Measurements from ENCODE around the gene PTGES3L.
"Not testable (repeated sequence)": the region's sequence is repeated elsewhere in the genome, so short reads cannot be mapped to it uniquely, and the experiment has no call there.

PTGES3L gene

GRCh38 chr17:42982266-42982665 lies 2.4 kb upstream of the PTGES3L start:
- no peak for DNase-seq

GRCh38 chr17:42980766-42981397 lies 1.0 kb upstream of the PTGES3L start:
- DNase-seq = peak in 43 of 58 donors; percentile 7 to 61 (median 28)

GRCh38 chr17:42980274-42980765 lies 440 bp upstream of the PTGES3L start, which contains the start of gene RUNDC1:
Gene RUNDC1, plus strand, starts transcription at chr17:42980565. Its CDS starts 12 bp downstream, at chr17:42980577.
- peak in 57 of 58 donors; percentile 15 to 92 (median 76) for DNase-seq

- not testable (repeated sequence) for DNase-seq
These were observed 4.2 kb downstream of the PTGES3L start for GRCh38 chr17:42975701-42976100.

GRCh38 chr17:42975265-42975664 lies 4.6 kb downstream of the PTGES3L start:
- no peak for DNase-seq

- DNase-seq = not testable (repeated sequence)
These were observed 6.6 kb downstream of the PTGES3L start for GRCh38 chr17:42973323-42973722.

- no peak for DNase-seq
These were observed 8.3 kb downstream of the PTGES3L start for GRCh38 chr17:42971589-42971988.

GRCh38 chr17:42969001-42969581 lies 10.8 kb downstream of the PTGES3L start:
- peak in 3 of 58 donors; percentile 2 to 9 (median 5) for DNase-seq

- DNase-seq = no peak
These were observed 12.0 kb downstream of the PTGES3L start for GRCh38 chr17:42967925-42968324.

- DNase-seq = peak; percentile 24 to 91 (median 82)
These were observed 15.5 kb downstream of the PTGES3L start, which contains the start of gene AARSD1 for GRCh38 chr17:42964161-42964932. Gene AARSD1, minus strand, starts transcription at chr17:42964454. Its CDS starts 14 bp downstream, at chr17:42964440.

GRCh38 chr17:42953669-42954068 lies 26.2 kb downstream of the PTGES3L start:
- no peak for DNase-seq

GRCh38 chr17:42950044-42950783 lies 29.7 kb downstream of the PTGES3L start:
- DNase-seq = no peak

- DNase-seq = no peak
These were observed 33.1 kb downstream of the PTGES3L start for GRCh38 chr17:42946812-42947211.

GRCh38 chr17:42944211-42944610 lies 35.7 kb downstream of the PTGES3L start:
- DNase-seq = no peak

GRCh38 chr17:42937712-42938596 lies 41.9 kb downstream of the PTGES3L start:
- DNase-seq = peak in 31 of 58 donors; percentile 0 to 59 (median 12)

GRCh38 chr17:42929497-42929844 lies 50.4 kb downstream of the PTGES3L start:
- no peak for DNase-seq

GRCh38 chr17:42928714-42929496 lies 51.0 kb downstream of the PTGES3L start:
- DNase-seq = peak in 2 of 58 donors; percentile 2 to 3

- DNase-seq = no peak
These were observed 55.0 kb downstream of the PTGES3L start for GRCh38 chr17:42924891-42925290.

GRCh38 chr17:42923472-42923871 lies 56.4 kb downstream of the PTGES3L start:
- DNase-seq = not testable (repeated sequence)
